ENCODE results near the gene CD247.
A peak's percentile ranks its signal among the peaks of the same experiment; 100 is the strongest.

CD247 gene

DNA sequence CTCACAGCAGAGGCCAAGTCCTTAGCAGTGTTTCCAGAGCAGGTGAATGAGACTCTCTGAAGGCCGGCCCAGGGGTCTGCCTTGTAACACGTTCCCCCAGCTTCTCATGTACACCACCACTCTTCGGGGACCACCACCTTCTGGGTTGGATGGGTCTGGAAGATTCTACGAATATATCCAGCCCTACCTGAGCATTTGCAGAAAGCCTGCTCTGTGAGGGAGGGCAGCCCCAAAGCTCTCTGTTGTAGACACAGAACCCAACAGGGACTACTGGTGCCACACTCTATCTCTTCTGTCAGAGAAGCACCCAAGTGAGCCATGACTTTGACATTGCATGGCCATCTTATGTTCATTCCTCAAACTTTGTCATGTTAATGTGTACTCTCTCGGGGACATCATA lies 61.8 kb downstream of the CD247 start:
- TF ChIP-seq CTCF (IDR thresholded peaks at IDR 0.05; ENCODE audit: low read depth, low read length, missing control alignments), result no peak
- no peak for DNase-seq (ENCODE audit: low read depth)
- H3K4me3 ChIP-seq (ENCODE audit: low read depth, low read length), result no peak overlapping the region

GRCh38 chr1:167455786-167456446 lies 62.4 kb downstream of the CD247 start:
- no peak for DNase-seq (ENCODE audit: low read depth)
- TF ChIP-seq CTCF (IDR thresholded peaks at IDR 0.05; ENCODE audit: low read depth, low read length, missing control alignments), result no peak
- H3K4me3 ChIP-seq (ENCODE audit: low read depth, low read length), result peak overlapping the region; percentile 77

GRCh38 chr1:167454894-167455785 lies 63.2 kb downstream of the CD247 start:
- no peak for DNase-seq (ENCODE audit: low read depth)
- H3K4me3 ChIP-seq (ENCODE audit: low read depth, low read length), result peak overlapping the region; percentile 77
- no peak for TF ChIP-seq CTCF (IDR thresholded peaks at IDR 0.05; ENCODE audit: low read depth, low read length, missing control alignments)

GRCh38 chr1:167454304-167454893 lies 63.9 kb downstream of the CD247 start:
- H3K4me3 ChIP-seq (ENCODE audit: low read depth, low read length), result peak overlapping the region; percentile 77
- DNase-seq (ENCODE audit: low read depth), result no peak
- TF ChIP-seq CTCF (IDR thresholded peaks at IDR 0.05; ENCODE audit: low read depth, low read length, missing control alignments), result no peak

DNA sequence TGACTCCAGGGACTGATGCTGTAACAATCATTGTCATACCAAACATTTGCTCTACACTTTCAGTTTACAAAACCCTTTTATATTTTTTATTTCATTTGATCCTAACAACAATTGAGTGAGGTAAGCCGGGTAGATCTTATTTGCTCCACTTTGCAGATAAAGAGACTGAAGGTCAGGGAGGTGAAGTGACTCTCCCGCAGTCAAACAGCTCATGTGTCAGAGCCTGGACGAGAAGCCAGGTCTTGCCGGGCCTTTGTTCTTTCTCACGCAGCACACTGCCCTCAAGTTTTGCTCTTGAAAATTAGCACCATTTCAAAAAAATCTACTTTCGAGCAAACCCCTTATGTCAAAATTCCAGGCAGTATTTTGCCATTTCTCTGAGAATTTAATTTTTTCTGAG lies 65.2 kb downstream of the CD247 start:
- no peak for DNase-seq (ENCODE audit: low read depth)
- H3K4me3 ChIP-seq (ENCODE audit: low read depth, low read length), result no peak overlapping the region
- no peak for TF ChIP-seq CTCF (IDR thresholded peaks at IDR 0.05; ENCODE audit: low read depth, low read length, missing control alignments)

- DNase-seq (ENCODE audit: low read depth), result no peak
- H3K4me3 ChIP-seq (ENCODE audit: low read depth, low read length), result no peak overlapping the region
- TF ChIP-seq CTCF (IDR thresholded peaks at IDR 0.05; ENCODE audit: low read depth, low read length, missing control alignments), result no peak
Observed at GRCh38 chr1:167452483-167452882, 65.8 kb downstream of the CD247 start.
